CD4-positive, alpha-beta T cell treated with Interferon gamma for 1 hour (primary cell): ENCODE measurements around the gene PRTG.
"Not testable (repeated sequence)": the region's sequence is repeated elsewhere in the genome, so short reads cannot be mapped to it uniquely, and the experiment has no call there.

Source experiments
- DNase-seq: peaks from one replicate; pipeline ENCODE4 v3.0.0-alpha.2; 2020

Gene PRTG

GRCh38 chr15:55742927-55743728, at the start of gene PRTG:
PRTG (minus strand) TSS chr15:55743152; CDS start chr15:55742931, 221 bp downstream.
- DNase-seq = no peak

- no peak for DNase-seq
Measured at GRCh38 chr15:55791551-55792400, 48.8 kb upstream of the PRTG start.

- no peak for DNase-seq
Measured at GRCh38 chr15:55789066-55789660, 46.2 kb upstream of the PRTG start.

GRCh38 chr15:55786341-55786740, 43.4 kb upstream of the PRTG start:
- DNase-seq = no peak

GRCh38 chr15:55785593-55785992, 42.6 kb upstream of the PRTG start:
- DNase-seq = not testable (repeated sequence)

- DNase-seq = no peak
Measured at GRCh38 chr15:55784286-55784685, 41.3 kb upstream of the PRTG start.

- no peak for DNase-seq
Measured at GRCh38 chr15:55782901-55783300, 39.9 kb upstream of the PRTG start.

- DNase-seq = no peak
Measured at GRCh38 chr15:55780292-55780691, 37.3 kb upstream of the PRTG start.

GRCh38 chr15:55778932-55779331, 36.0 kb upstream of the PRTG start:
- no peak for DNase-seq

- DNase-seq = no peak
Measured at GRCh38 chr15:55775316-55775715, 32.4 kb upstream of the PRTG start.

- DNase-seq = peak; percentile 11
Measured at GRCh38 chr15:55774113-55774970, 31.4 kb upstream of the PRTG start.

GRCh38 chr15:55770806-55771205, 27.9 kb upstream of the PRTG start:
- DNase-seq = no peak

GRCh38 chr15:55770261-55770660, 27.3 kb upstream of the PRTG start:
- DNase-seq = no peak

GRCh38 chr15:55768670-55769185, 25.8 kb upstream of the PRTG start:
- DNase-seq = no peak

- DNase-seq = no peak
Measured at GRCh38 chr15:55766676-55767075, 23.7 kb upstream of the PRTG start.

- DNase-seq = no peak
Measured at GRCh38 chr15:55764398-55764797, 21.4 kb upstream of the PRTG start.

- no peak for DNase-seq
Measured at GRCh38 chr15:55758580-55758986, 15.6 kb upstream of the PRTG start.

- not testable (repeated sequence) for DNase-seq
Measured at GRCh38 chr15:55753433-55753832, 10.5 kb upstream of the PRTG start.

- no peak for DNase-seq
Measured at GRCh38 chr15:55750706-55751105, 7.8 kb upstream of the PRTG start.

GRCh38 chr15:55743729-55744655, 1.0 kb upstream of the PRTG start:
- DNase-seq = no peak

- no peak for DNase-seq
Measured at GRCh38 chr15:55742498-55742926, 440 bp downstream of the PRTG start.
